Erythroblast (primary cell): ENCODE data around the gene SHF.
A peak's percentile ranks its signal among the peaks of the same experiment; 100 is the strongest.

Experiments
- DNase-seq, 2 experiments: peaks; one replicate each; lab custom pipeline; 2025; lab: John Stamatoyannopoulos, UW
- GATA1 ChIP-seq: IDR thresholded peaks from 2 replicates; pipeline ENCODE4 v1.6.1; 2011; ENCODE audit warnings: low read depth, mild to moderate bottlenecking, control low read depth, low read length, moderate library complexity
- POLR2A ChIP-seq: IDR thresholded peaks from 2 replicates; pipeline ENCODE4 v1.6.1; 2011; ENCODE audit warnings: mild to moderate bottlenecking, low read length

SHF gene

GRCh38 chr15:45185903-45186770 lies 1.6 kb downstream of the SHF start:
- TF ChIP-seq GATA1 = no peak
- no peak for TF ChIP-seq POLR2A
- DNase-seq = no peak

DNA sequence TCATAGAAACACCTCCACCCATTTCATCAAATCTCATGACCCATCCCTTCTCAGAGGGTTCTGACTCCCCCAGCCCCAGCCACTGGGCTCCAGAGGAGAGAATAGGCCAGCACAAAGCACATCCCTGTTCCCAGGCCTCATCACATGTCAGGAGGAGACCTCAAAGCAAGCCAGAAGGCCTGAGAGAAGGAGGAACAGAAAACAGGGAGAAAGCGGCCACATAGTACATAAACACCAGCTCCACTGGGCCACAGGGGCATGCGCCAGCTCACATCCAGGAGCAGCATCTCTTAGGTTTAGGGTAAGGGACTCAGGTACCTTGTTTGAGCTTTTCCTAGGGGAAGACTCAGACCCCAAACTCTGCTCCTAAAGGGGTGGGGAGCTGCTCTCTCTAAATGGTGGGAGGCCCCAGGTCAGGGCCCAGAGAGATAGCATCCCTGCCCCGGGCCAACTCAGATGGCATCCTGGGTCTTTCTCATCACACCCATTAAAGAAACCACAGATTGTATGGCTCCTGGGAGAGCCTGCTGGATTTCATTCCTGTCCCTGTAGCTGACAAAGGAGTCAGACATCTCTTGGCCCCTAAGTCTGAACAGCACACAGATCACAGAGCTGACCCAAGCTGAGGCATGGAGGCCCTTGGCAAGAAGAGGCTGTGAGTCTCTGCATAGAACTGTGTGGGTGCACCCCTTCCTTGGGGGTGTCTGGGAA lies 2.5 kb downstream of the SHF start:
- no peak for DNase-seq
- no peak for TF ChIP-seq GATA1
- TF ChIP-seq POLR2A = no peak

DNA sequence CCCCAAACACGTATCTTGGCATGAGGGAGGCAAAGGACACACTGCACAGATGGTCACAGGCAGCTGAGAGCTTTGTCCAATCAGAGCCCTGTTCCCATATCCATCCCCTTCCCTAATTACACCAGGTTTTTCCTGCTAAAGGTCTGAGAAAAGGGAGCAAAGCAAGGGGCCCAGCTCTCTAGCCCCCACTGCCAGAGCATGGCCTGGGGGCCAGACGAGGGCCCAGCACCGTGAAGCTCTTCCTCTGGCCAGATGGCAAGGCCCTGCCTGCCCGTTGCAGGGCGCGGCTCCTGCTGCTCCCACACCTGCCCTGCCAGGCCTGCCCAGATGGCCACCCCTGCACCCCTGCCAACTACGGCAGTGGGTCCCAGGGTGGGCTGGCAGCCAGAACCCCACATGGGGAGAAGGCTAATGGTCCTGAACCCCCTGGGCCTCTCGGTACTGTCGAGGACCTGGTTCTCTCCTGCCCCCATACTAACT lies 3.2 kb downstream of the SHF start:
- no peak for DNase-seq
- TF ChIP-seq POLR2A (no peak), GATA1 (no peak)

GRCh38 chr15:45183511-45183910 lies 4.3 kb downstream of the SHF start:
- TF ChIP-seq POLR2A (no peak), GATA1 (no peak)
- DNase-seq = no peak

- TF ChIP-seq GATA1 = no peak
- no peak for TF ChIP-seq POLR2A
- DNase-seq = peak in 1 of 2 experiments; percentile 34
These were observed 4.8 kb downstream of the SHF start for GRCh38 chr15:45182996-45183395.

GRCh38 chr15:45181491-45182285 lies 6.1 kb downstream of the SHF start:
- TF ChIP-seq POLR2A (no peak), GATA1 (no peak)
- no peak for DNase-seq

DNA sequence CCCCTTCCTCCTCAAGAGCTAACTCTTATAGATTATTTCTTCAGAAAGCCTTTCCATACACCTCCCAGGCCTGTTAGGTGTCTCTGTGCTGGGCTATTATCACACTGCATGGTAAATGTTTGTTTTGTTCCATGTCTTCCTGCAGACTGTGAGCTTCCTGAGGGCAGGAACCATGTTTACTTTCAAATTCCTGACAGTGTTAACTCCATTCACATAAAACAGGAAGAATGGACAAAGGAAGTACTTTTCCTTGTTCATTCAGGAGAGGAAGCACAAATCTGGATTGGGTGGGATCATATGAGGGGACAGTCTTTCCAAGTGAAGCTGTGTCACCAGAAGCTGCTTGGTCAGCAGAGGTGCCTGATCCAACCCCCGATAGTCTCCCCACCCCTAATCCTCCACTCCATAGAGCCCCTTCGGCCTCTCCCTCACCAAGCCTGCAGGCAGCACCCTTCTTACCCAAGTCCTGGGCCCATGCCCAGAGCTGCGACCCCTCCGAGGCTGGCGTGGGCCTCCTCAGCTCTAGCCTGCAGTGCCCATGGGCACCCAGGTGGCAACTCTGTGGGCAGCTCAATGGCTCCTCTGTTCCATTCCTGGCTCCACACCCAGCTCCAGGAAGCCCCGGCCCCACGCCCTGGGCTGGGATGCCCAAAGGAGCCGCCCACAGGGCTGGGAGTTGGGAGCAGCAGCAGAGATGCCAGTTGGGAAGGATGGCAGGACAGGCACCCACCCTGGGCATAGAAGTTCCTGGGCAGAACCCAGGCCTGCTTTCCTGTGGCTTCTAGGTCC lies 6.9 kb downstream of the SHF start:
- DNase-seq = no peak

GRCh38 chr15:45180201-45180600 lies 7.6 kb downstream of the SHF start:
- TF ChIP-seq POLR2A = no peak
- DNase-seq = no peak

More for the DNA sequence above, 6.9 kb downstream of the SHF start:
- no peak for TF ChIP-seq GATA1
- no peak for TF ChIP-seq POLR2A

- TF ChIP-seq POLR2A = no peak
- TF ChIP-seq GATA1 = no peak
- peak; percentile 34 to 58 for DNase-seq
These were observed 8.4 kb downstream of the SHF start for GRCh38 chr15:45179221-45179985.

DNA sequence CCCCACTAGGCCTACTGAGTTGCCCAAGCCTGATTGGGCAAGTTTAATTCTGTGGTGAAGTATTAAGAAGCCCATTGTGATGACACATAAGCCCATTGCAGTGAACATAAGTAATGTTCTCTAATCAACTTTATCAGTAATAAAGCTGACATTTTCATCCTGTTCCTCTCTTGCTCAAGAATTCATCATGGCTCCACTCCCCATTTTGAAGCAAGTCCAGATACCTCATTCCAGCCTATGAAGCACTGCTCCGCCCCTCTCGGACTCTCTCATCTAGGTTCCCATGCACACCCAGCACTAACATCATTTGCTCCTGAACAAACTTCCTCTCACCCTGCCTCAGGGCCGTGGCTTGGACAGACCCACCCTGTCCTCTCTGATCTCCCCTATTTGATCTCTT lies 10.5 kb downstream of the SHF start:
- TF ChIP-seq POLR2A (no peak), GATA1 (no peak)

GRCh38 chr15:45174577-45174976 lies 13.2 kb downstream of the SHF start:
- TF ChIP-seq GATA1 (no peak), POLR2A (no peak)
- DNase-seq = no peak

More for the DNA sequence above, 10.5 kb downstream of the SHF start:
- DNase-seq = no peak

DNA sequence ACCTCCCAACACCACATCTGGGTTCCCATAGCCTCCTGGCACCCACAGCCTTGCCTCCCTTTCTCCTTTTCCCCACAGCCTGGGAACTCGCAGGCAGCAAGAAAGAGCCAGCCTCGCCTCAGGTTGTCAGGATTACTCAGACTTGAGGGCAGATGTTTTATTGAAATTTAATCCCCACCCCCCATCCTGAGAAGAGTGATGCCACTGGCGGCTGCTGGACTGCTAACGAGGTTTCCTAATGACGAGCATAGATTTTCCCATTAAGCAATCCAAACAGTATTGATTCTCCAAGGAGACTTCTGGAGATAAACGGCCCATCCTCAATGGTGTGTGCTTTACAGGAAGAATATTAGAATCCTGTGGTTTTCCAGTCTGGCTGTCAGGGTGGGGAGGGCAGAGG lies 13.7 kb downstream of the SHF start:
- DNase-seq = no peak
- no peak for TF ChIP-seq POLR2A
- no peak for TF ChIP-seq GATA1
